Measurements from ENCODE around the gene MICAL3. TPM values are rescaled to one million over a fixed set of nuclear protein-coding genes. Genes with fewer than 3 reads are reported as not detected.
A peak's percentile ranks its signal among the peaks of the same experiment; 100 is the strongest.

Gene MICAL3
- total RNA-seq, 4 donors from 2014 or later = 6.0 to 9.8 (median 8.1) TPM

DNA sequence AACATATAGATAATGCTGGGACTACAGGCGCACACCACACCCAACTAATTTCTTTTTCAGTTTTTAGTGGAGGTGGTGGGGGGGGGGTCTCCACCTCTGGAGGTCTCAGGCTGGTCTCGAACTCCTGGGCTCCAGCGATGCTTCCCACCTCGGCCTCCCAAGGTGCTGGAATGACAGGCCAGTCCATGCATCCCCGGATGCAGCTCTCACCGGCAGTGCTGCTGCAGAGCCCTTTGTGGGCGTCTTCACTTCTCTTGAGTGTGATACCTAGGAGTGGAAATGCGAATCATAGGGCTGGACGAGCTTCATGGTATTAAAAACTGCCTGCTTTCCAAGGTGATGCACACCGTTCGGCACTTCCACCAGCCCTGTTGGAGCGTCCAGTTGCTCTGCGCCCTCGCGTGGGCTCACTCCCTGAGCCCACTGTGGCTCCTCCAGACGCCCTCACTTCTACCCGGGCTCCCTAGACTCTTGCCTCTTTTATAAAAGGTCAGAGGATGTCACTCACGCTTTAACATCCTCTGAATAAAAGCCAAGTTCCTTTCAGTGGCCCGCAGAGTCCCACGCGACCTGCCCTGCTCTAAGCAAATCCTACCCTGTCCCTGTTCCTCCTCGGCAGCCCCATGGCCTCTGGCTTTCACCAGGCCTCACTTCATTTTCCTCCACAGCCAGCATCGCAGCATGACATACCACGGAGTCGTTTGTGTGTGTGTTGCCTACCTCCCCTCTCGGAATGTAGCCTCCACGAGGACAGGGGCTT lies 249.3 kb downstream of the MICAL3 start:
- Histone ChIP-seq H3K36me3 (no peaks in the 10 kb centered on the region), H3K9me3 (no peaks in the 10 kb centered on the region), H3K27ac (peak overlapping the region in 1 of 4 donors; percentile 35), H3K4me1 (peaks cover 9 to 12% of the 10 kb centered on the region in 2 donors), H3K27me3 (no peaks in the 10 kb centered on the region), H3K4me3 (peak overlapping the region in 2 of 4 donors; percentile 64 to 75)
- in situ Hi-C loops (cut with MboI; ENCODE audit: low sequenced_read_pairs in 4 of 4) (no loop called here), intact Hi-C loops (cut with DNase I; ENCODE audit: low total_unique reads) (no loop called here)
- ATAC-seq (no peak), DNase-seq (no peak)
- TF ChIP-seq POLR2A (IDR thresholded peaks at IDR 0.05) = no peak
- TF ChIP-seq, protein P1, sequence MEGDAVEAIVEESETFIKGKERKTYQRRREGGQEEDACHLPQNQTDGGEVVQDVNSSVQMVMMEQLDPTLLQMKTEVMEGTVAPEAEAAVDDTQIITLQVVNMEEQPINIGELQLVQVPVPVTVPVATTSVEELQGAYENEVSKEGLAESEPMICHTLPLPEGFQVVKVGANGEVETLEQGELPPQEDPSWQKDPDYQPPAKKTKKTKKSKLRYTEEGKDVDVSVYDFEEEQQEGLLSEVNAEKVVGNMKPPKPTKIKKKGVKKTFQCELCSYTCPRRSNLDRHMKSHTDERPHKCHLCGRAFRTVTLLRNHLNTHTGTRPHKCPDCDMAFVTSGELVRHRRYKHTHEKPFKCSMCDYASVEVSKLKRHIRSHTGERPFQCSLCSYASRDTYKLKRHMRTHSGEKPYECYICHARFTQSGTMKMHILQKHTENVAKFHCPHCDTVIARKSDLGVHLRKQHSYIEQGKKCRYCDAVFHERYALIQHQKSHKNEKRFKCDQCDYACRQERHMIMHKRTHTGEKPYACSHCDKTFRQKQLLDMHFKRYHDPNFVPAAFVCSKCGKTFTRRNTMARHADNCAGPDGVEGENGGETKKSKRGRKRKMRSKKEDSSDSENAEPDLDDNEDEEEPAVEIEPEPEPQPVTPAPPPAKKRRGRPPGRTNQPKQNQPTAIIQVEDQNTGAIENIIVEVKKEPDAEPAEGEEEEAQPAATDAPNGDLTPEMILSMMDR (IDR thresholded peaks at IDR 0.05 in 4 of 5, conservative IDR thresholded peaks at IDR 0.05 in 1 of 5) = no peak

DNA sequence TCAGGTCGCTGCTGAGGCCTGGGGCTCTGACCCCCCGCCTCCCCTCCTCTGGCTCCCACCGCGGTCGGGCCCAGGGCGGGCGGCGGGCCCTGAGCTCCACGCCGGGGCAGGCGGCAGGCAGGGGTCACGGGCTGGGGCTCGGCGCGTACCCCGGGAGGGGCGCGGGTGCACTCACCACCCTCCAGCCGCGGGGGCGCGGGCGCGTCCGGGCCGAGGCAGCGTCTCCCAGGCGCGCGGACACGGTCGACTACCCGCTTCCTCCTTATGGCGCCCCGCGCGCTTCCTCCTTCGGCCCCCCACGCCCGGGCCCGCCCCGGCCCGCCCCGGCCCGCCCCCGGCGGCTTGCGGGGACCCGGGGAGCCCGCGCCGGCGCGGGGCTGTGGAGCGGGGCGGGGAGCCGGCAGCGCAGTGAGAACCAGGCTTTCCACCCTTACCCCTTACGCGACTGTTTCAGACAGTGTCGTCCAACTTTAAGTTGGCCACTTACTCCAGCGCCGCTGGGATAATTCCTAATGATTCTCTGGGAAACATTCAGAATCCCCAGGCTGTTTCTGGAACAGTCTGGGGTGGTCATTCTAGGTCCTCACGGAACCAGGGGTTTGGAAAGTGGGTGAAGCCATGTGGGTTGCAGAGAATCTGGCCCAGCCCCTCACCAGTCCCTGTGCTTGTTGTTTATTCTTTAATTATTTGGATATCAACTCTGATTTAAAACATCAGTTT lies 250.0 kb downstream of the MICAL3 start, which contains the start of gene BID:
Gene BID (minus strand): TSS at position 264 of the 720 bp plus-strand sequence. CDS start 24,353 bp downstream, outside the sequence.
- peak; percentile 26 to 35 for ATAC-seq
- in situ Hi-C loops (cut with MboI; ENCODE audit: low sequenced_read_pairs in 4 of 4) = no loop called here
- Histone ChIP-seq H3K27ac (peak within 1 kb of the TSS in 3 of 4 donors; percentile 38 to 72 (median 53)), H3K4me3 (peak within 1 kb of the TSS; percentile 64 to 86 (median 72)), H3K36me3 (no peaks in the 10 kb centered on the region), H3K9me3 (no peaks in the 10 kb centered on the region), H3K4me1 (peaks cover 12 to 16% of the 10 kb centered on the region in 2 donors), H3K27me3 (no peaks in the 10 kb centered on the region)
- intact Hi-C loops (cut with DNase I; ENCODE audit: low total_unique reads) = no loop called here
- peak; percentile 30 to 49 for TF ChIP-seq POLR2A (IDR thresholded peaks at IDR 0.05)
- TF ChIP-seq, protein P1 (IDR thresholded peaks at IDR 0.05 in 4 of 5, conservative IDR thresholded peaks at IDR 0.05 in 1 of 5) = no peak
- DNase-seq = no peak

DNA sequence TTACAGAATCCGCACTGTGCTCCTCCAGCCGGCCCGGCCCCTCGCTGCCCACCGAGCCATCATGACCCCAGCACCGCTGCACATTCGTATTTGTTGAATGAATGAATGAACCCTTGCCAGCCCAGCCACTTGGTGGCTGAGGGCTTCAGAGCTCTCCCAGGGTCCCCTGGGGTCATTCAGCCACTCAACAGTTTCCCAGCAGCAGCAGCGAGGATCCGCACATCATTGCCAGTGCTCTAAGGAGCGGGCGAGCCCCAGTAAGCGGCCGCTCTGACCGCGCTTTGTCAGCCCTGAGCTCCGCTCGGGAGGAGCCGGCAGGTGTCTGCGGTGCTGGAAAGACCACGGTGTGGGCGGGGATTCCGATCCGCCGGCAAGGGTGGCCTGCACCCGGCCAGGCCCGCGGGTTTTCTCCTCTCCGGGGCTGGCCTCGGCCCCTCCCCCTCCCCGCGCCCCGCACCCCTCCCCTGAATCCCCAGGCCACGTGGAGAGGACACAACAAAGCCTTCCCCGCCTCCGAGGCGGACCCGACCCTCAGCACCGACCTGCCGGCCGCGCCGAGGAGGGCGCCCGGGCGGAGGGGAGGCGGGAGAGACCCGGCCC lies 250.7 kb downstream of the MICAL3 start:
- no peaks in the 10 kb centered on the region for H3K36me3 ChIP-seq
- ATAC-seq (peak; percentile 34 to 51), DNase-seq (no peak)
- intact Hi-C loops (cut with DNase I; ENCODE audit: low total_unique reads) (no loop called here), in situ Hi-C loops (cut with MboI; ENCODE audit: low sequenced_read_pairs in 4 of 4) (no loop called here)
- no peak for TF ChIP-seq POLR2A (IDR thresholded peaks at IDR 0.05)
- TF ChIP-seq, protein P1 (IDR thresholded peaks at IDR 0.05 in 4 of 5, conservative IDR thresholded peaks at IDR 0.05 in 1 of 5) = no peak
- H3K9me3 ChIP-seq = no peaks in the 10 kb centered on the region
- peak overlapping the region; percentile 64 to 86 (median 72) for H3K4me3 ChIP-seq
- H3K4me1 ChIP-seq = peaks cover 12 to 18% of the 10 kb centered on the region in 2 donors
- peak overlapping the region in 3 of 4 donors; percentile 38 to 72 (median 53) for H3K27ac ChIP-seq
- no peaks in the 10 kb centered on the region for H3K27me3 ChIP-seq

DNA sequence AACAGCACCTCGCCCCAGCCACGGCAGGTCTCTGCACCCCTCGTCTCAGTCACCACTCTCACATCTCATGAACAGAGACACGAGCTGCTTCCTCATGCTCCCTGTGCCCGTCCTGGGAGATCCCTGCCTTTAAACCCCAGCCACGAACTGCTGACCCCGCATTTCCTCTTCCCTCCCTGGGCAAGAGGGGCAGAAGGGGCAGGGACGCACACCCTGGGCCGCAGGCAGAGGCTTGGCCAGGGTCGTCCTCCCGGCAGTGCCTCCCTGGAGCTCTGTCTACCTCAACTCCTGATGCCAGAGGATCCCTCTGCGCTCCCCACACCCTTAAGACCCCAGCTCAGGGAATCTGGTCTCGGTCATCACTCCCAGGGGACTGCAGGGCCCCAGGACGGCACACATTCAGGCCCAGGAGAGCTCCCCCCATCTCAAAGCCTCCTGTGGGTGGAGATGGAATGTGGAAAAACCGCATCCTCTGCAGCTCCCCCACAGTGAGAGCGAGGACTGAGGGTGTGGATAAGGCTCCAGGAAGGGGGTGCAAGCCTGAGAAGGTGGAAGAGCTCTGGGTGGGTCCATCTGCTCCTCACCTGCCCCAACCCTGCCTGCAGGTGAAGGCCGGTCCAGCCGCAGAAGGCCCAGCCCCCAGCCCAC lies 251.3 kb downstream of the MICAL3 start:
- Histone ChIP-seq H3K9me3 (no peaks in the 10 kb centered on the region), H3K4me3 (peak overlapping the region; percentile 64 to 86 (median 72)), H3K27me3 (no peaks in the 10 kb centered on the region), H3K36me3 (no peaks in the 10 kb centered on the region), H3K4me1 (peaks cover 12 to 18% of the 10 kb centered on the region in 2 donors), H3K27ac (peak overlapping the region in 1 of 4 donors; percentile 53)
- ATAC-seq (no peak), DNase-seq (no peak)
- no peak for TF ChIP-seq POLR2A (IDR thresholded peaks at IDR 0.05)
- TF ChIP-seq, protein P1 (IDR thresholded peaks at IDR 0.05 in 4 of 5, conservative IDR thresholded peaks at IDR 0.05 in 1 of 5) = no peak
- intact Hi-C loops (cut with DNase I; ENCODE audit: low total_unique reads) (no loop called here), in situ Hi-C loops (cut with MboI; ENCODE audit: low sequenced_read_pairs in 4 of 4) (no loop called here)
